ENCODE results near the gene RMP24.

DNA sequence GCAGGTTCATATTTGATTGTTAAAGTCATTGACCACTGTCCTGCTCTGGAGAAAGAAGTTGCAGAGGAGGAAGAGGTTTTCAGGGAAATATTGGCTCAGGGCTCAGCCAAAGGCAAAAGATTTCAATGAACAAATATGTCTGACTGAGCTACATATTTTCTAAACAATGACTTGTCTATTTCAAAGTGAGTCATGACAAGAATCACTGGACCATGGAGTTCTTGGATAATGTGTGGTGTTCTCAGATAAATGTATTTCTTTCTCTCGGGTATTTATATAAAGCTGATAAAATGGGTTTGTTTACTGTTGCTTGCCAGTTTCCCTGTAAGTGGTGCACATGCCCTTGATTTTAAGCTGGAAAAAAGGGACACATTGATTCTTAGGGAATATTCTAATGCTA, 34.3 kb upstream of the RMP24 start:
- TF ChIP-seq EZH2 (IDR thresholded peaks at IDR 0.05) (no peak), POLR2AphosphoS5 (IDR thresholded peaks at IDR 0.05; ENCODE audit: borderline replicate concordance, low read depth, low read length) (no peak), FOXP2 (optimal IDR thresholded peaks at IDR 0.05; ENCODE audit: control extremely low read depth, extremely low read length, insufficient read depth) (no peak)
